B cell (primary cell): ENCODE measurements around the gene SHQ1. TPM values are rescaled to one million over a fixed set of nuclear protein-coding genes. Genes with fewer than 3 reads are reported as not detected.

ENCODE experiments used
- ATAC-seq: fragments of 200-7000 bp; cut with Tn5 transposase; one replicate; pipeline ENCODE4 v1.10.0; 2021; ENCODE audit warnings: low read depth, mild to moderate bottlenecking, moderate number of reproducible peaks, moderate library complexity
- CTCF ChIA-PET: fragments of 350-600 bp; sonication (Branson Sonifier 250); formaldehyde crosslinking; loops from one replicate; lab custom pipeline; 2021; ENCODE audit warnings: antibody characterized with exemption, inconsistent platforms; lab: Charles Lee
- POLR2A ChIA-PET: fragments of 350-600 bp; sonication (Branson Sonifier 250); formaldehyde crosslinking; loops from one replicate; lab custom pipeline; 2021; ENCODE audit warnings: antibody characterized with exemption; lab: Charles Lee
- DNase-seq: peaks from one replicate; pipeline ENCODE4 v3.0.0; 2013
- H2AFZ ChIP-seq: 2 replicates; pipeline ENCODE4 v1.6.1; 2012; ENCODE audit warnings: mild to moderate bottlenecking, low read depth, low read length; ENCODE audit not compliant: insufficient read depth, poor library complexity, severe bottlenecking
- H3K27ac ChIP-seq, 2 donors: 1 replicate in 1 of 2; 2 replicates in 1 of 2; pipeline ENCODE4 v1.5.1; 2012 to 2013; ENCODE audit warnings: low read length in 2 of 2, mild to moderate bottlenecking in 2 of 2, moderate library complexity in 1 of 2
- H3K27me3 ChIP-seq, 4 experiments: fragments of 200-600 bp in 1 of 4; sonication (generic) in 1 of 4; replicated peaks in 1 of 4; 1 replicate in 2 of 4; 2 replicates in 2 of 4; pipeline versions ENCODE4 v1.6.1 to v1.7.0; 2013 to 2016; ENCODE audit warnings: low read length in 3 of 4, mild to moderate bottlenecking in 2 of 4, mixed read lengths in 1 of 4, moderate library complexity in 1 of 4; ENCODE audit not compliant: insufficient read depth in 4 of 4, control insufficient read depth in 3 of 4; ENCODE audit errors: control extremely low read depth in 1 of 4
- H3K36me3 ChIP-seq, 2 experiments: replicated peaks in 1 of 2; 1 replicate in 1 of 2; 2 replicates in 1 of 2; pipeline versions ENCODE4 v1.6.1 to v1.7.1; 2013; ENCODE audit warnings: low read length in 1 of 2; ENCODE audit not compliant: insufficient read depth in 2 of 2, control insufficient read depth in 1 of 2; ENCODE audit errors: control extremely low read depth in 1 of 2, extremely low read depth in 1 of 2
- H3K4me1 ChIP-seq, 2 donors: fragments of 200-600 bp in 1 of 2; sonication (generic) in 1 of 2; 1 replicate in 1 of 2; 2 replicates in 1 of 2; pipeline versions ENCODE4 v1.5.1 to v1.6.1; 2013 to 2017; ENCODE audit warnings: low read length in 2 of 2; ENCODE audit not compliant: control insufficient read depth in 2 of 2, insufficient read depth in 2 of 2
- H3K4me2 ChIP-seq: replicated peaks from 2 replicates; pipeline ENCODE3; 2012; ENCODE audit warnings: mild to moderate bottlenecking, low read depth, low read length; ENCODE audit not compliant: poor library complexity, severe bottlenecking
- H3K4me3 ChIP-seq, 5 experiments: fragments of 200-600 bp in 1 of 5; sonication (generic) in 1 of 5; 1 replicate in 3 of 5; 2 replicates in 2 of 5; pipeline versions ENCODE4 v1.5.1 to v1.7.0; 2011 to 2016; ENCODE audit warnings: low read length in 4 of 5, mild to moderate bottlenecking in 4 of 5, low read depth in 2 of 5, control low read depth in 1 of 5, moderate library complexity in 1 of 5; ENCODE audit not compliant: insufficient read depth in 1 of 5; ENCODE audit errors: control extremely low read depth in 1 of 5, extremely low read depth in 1 of 5
- H3K79me2 ChIP-seq: fragments of 200-600 bp; sonication (generic); one replicate; pipeline ENCODE4 v1.6.0; 2016; ENCODE audit warnings: low read length; ENCODE audit not compliant: control insufficient read depth, insufficient read depth
- H3K9ac ChIP-seq: fragments of 200-600 bp; sonication (generic); 2 replicates; pipeline ENCODE4 v1.6.1; 2017; ENCODE audit warnings: mild to moderate bottlenecking, low read length, moderate library complexity
- H3K9me3 ChIP-seq, 3 donors: one replicate each; pipeline versions ENCODE4 v1.6.1 to v1.7.1; 2013; ENCODE audit warnings: low read length in 2 of 3; ENCODE audit not compliant: control insufficient read depth in 2 of 3, insufficient read depth in 1 of 3; ENCODE audit errors: control extremely low read depth in 1 of 3
- H4K20me1 ChIP-seq: 2 replicates; pipeline ENCODE4 v1.6.0; 2012; ENCODE audit warnings: mild to moderate bottlenecking, low read length; ENCODE audit not compliant: insufficient read depth, control insufficient read depth, poor library complexity, severe bottlenecking
- H3K27ac Mint-ChIP-seq: one replicate; pipeline ENCODE4 v1.8.0; 2021; ENCODE audit warnings: mixed read lengths
- H3K27me3 Mint-ChIP-seq: one replicate; pipeline ENCODE4 v1.8.0; 2021; ENCODE audit warnings: mixed read lengths
- H3K4me1 Mint-ChIP-seq: one replicate; pipeline ENCODE4 v1.8.0; 2021; ENCODE audit warnings: mixed read lengths
- H3K4me3 Mint-ChIP-seq: one replicate; pipeline ENCODE4 v1.8.0; 2021; ENCODE audit warnings: mixed read lengths
- H3K9me3 Mint-ChIP-seq: one replicate; pipeline ENCODE4 v1.8.0; 2022; ENCODE audit warnings: mixed read lengths; ENCODE audit not compliant: insufficient read depth
- EZH2 ChIP-seq: IDR thresholded peaks from 2 replicates; pipeline ENCODE4 v1.6.1; 2012; ENCODE audit warnings: borderline replicate concordance, low read depth, mild to moderate bottlenecking, moderate library complexity, low read length; ENCODE audit not compliant: insufficient read depth, poor library complexity, severe bottlenecking
- WGBS: methylation state at CpG from one replicate; pipeline ENCODE4 v1.1.5; 2013; ENCODE audit warnings: missing lambda C conversion rate; ENCODE audit not compliant: insufficient coverage; 5-methylcytosine and 5-hydroxymethylcytosine counted together
- intact Hi-C: fragments of 100-400 bp; cut with micrococcal nuclease; formaldehyde crosslinking; loops from one replicate; pipeline ENCODE4 v1.10.0; 2022
- polyA plus RNA-seq: library from polyadenylated mRNA; depleted of rRNA; stranded (reverse); fragments of >200 nt; gene quantifications from 2 replicates; pipeline ENCODE4 v1.2.3, GENCODE V29; 2012
- total RNA-seq, 2 donors: library from RNA; stranded (reverse); fragments of 120-200 nt in 1 of 2; gene quantifications; 1 replicate in 1 of 2; 2 replicates in 1 of 2; pipeline versions ENCODE4 v1.2.3 to v1.2.4, GENCODE V29; 2013 to 2022
- TF ChIP-seq, protein P1 (sequence below): fragments of 200-600 bp; IDR thresholded peaks from one replicate; pipeline ENCODE4 v1.8.0; 2022; ENCODE audit warnings: antibody characterized with exemption, mild to moderate bottlenecking

Gene SHQ1
- total and polyA plus RNA-seq, 2 donors (not counting 1 experiment from before 2014, with no cell fraction given) = 3.6 to 32.0 TPM

DNA sequence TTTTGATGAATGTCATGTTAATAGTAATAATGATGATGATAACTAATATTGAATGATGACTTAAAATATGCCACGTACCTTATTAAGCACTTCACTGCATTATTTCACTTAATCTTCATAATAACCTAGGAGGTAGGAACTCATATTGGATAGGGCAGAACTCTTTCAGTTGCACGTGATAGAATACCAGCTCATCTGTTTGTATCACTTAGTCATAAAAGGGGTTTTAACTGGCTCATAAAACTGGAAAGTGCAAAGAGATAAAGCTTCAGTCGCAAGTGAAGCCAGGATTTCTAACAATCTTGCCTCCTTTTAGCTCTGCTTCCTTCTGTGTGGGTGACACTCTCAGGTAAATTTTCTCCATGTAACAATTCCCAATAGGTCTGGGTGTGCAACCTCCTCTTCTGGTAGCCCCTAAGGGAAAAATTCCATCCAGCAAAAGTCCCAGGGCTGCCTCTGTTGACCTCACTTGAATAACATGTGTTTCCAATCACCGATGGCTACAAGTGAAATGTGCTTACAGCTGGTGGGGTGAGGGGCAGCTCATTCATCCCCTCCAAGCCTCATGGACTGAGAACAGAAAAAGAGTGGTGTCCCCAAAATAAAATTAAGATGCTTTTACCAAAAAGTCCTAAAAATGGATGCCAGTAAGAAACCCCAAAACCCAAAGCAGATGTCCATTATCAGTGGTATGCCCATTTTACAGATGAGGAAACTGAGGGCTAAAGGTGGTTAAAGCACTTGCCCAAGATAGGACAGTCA is 48.9 kb upstream of the SHQ1 start:
- CTCF ChIA-PET = interaction anchor here (1.0 kb wide), 1 partner anchor 9 kb away, joined by 3 read pairs; the partner anchor contains the start of gene GXYLT2
- no peak for ATAC-seq
- Histone ChIP-seq H3K9ac (no peak overlapping the region), H3K4me3 (no peak overlapping the region), H3K27ac (no peak overlapping the region), H3K36me3 (no peaks in the 10 kb centered on the region), H4K20me1 (no peaks in the 10 kb centered on the region), H3K9me3 (peaks cover 0 to 2% (median 0%) of the 10 kb centered on the region in 3 donors), H3K79me2 (no peaks in the 10 kb centered on the region), H3K4me2 (no peak overlapping the region), H3K27me3 (peaks cover 0 to 12% (median 4%) of the 10 kb centered on the region in 4 experiments), H3K4me1 (no peaks in the 10 kb centered on the region), H2AFZ (no peak overlapping the region)
- WGBS = 83% methylated on average over 1 of the region's 4 CpGs
- intact Hi-C loops = no loop called here
- Mint-ChIP-seq H3K9me3 (no peaks in the 10 kb centered on the region), H3K4me3 (no peak overlapping the region), H3K4me1 (no peaks in the 10 kb centered on the region), H3K27ac (no peak overlapping the region), H3K27me3 (peaks cover 31% of the 10 kb centered on the region)
- POLR2A ChIA-PET = no interaction called here
- DNase-seq = no peak
- TF ChIP-seq, protein P1, sequence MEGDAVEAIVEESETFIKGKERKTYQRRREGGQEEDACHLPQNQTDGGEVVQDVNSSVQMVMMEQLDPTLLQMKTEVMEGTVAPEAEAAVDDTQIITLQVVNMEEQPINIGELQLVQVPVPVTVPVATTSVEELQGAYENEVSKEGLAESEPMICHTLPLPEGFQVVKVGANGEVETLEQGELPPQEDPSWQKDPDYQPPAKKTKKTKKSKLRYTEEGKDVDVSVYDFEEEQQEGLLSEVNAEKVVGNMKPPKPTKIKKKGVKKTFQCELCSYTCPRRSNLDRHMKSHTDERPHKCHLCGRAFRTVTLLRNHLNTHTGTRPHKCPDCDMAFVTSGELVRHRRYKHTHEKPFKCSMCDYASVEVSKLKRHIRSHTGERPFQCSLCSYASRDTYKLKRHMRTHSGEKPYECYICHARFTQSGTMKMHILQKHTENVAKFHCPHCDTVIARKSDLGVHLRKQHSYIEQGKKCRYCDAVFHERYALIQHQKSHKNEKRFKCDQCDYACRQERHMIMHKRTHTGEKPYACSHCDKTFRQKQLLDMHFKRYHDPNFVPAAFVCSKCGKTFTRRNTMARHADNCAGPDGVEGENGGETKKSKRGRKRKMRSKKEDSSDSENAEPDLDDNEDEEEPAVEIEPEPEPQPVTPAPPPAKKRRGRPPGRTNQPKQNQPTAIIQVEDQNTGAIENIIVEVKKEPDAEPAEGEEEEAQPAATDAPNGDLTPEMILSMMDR = no peak
- no peak for TF ChIP-seq EZH2

DNA sequence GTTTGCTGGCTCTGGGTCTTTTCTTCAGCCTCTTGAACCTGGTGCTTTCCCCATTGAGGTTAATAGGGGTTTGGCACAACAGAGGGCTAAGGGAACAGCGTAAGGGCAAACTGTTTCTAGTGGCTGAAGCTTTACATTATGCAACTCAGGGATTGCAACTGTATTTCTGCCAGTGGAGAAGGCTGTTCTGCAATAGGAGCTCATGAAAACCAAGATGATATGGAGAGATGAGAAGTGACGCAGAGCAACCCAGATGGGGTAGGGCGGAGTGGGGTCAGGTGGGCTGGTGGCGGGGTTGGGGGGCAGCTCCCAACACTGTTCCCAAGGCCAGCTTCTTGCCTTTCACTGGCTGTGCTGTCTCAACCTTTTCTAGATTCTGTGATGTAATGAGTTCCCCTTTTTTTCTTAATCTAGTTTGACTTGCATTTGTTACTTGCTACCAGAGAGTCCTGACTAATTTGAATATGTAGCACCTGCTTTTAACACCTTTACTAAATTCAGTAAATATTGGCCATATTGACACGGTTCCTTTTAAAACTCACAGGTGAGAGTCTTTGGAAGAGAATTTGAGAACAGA is 46.8 kb upstream of the SHQ1 start:
- POLR2A ChIA-PET = no interaction called here
- DNase-seq = no peak

More for the DNA sequence above, 46.8 kb upstream of the SHQ1 start:
- Mint-ChIP-seq H3K9me3 (no peaks in the 10 kb centered on the region), H3K27ac (no peak overlapping the region), H3K27me3 (peaks cover 44% of the 10 kb centered on the region), H3K4me1 (no peaks in the 10 kb centered on the region), H3K4me3 (no peak overlapping the region)
- H3K27ac ChIP-seq = no peak overlapping the region
- no peak overlapping the region for H3K9ac ChIP-seq
- no peak for ATAC-seq
- H3K27me3 ChIP-seq = peaks cover 0 to 21% (median 7%) of the 10 kb centered on the region in 4 experiments
- H3K4me1 ChIP-seq = no peaks in the 10 kb centered on the region
- WGBS = 88% methylated on average over 1 of the region's 5 CpGs
- H3K4me2 ChIP-seq = no peak overlapping the region
- no peak overlapping the region for H3K4me3 ChIP-seq
- no peaks in the 10 kb centered on the region for H4K20me1 ChIP-seq
- H2AFZ ChIP-seq = no peak overlapping the region
- H3K79me2 ChIP-seq = no peaks in the 10 kb centered on the region
- CTCF ChIA-PET = no interaction called here
- peaks cover 0 to 2% (median 0%) of the 10 kb centered on the region in 3 donors for H3K9me3 ChIP-seq
- intact Hi-C loops = no loop called here
- no peaks in the 10 kb centered on the region for H3K36me3 ChIP-seq
- no peak for TF ChIP-seq EZH2
- TF ChIP-seq, protein P1 = no peak
